Stimulated activated CD8-positive, alpha-beta memory T cell treated with anti-CD3 and anti-CD28 coated beads, Interleukin-7, amount 100 ng/mL, for 48 hours (primary cell): Measurements from ENCODE around the gene IFNA16.
"Not testable (repeated sequence)": the region's sequence is repeated elsewhere in the genome, so short reads cannot be mapped to it uniquely, and the experiment has no call there.

Experiments used
- DNase-seq, 2 donors: peaks; one replicate each; pipeline ENCODE4 v3.0.0-alpha.2; 2020; ENCODE audit warnings: low read depth in 1 of 2; ENCODE audit errors: extremely low read depth in 1 of 2

IFNA16 gene

GRCh38 chr9:21217211-21217610 is at the start of gene IFNA16:
Gene IFNA16 (minus strand): TSS chr9:21217311. CDS start chr9:21217305, 6 bp downstream.
- DNase-seq, result not testable (repeated sequence)

- no peak for DNase-seq
These were observed 48.5 kb upstream of the IFNA16 start for GRCh38 chr9:21265421-21266189.

- no peak for DNase-seq
These were observed 38.6 kb upstream of the IFNA16 start for GRCh38 chr9:21255538-21256212.

- no peak for DNase-seq
These were observed 35.8 kb upstream of the IFNA16 start for GRCh38 chr9:21252721-21253547.

GRCh38 chr9:21251638-21252037 is 34.5 kb upstream of the IFNA16 start:
- no peak for DNase-seq

GRCh38 chr9:21251190-21251589 is 34.1 kb upstream of the IFNA16 start:
- no peak for DNase-seq

GRCh38 chr9:21244836-21245235 is 27.7 kb upstream of the IFNA16 start:
- no peak for DNase-seq

- no peak for DNase-seq
These were observed 22.8 kb upstream of the IFNA16 start, which contains the start of gene IFNA14 for GRCh38 chr9:21239911-21240310. Gene IFNA14 (minus strand): TSS chr9:21240005. CDS start chr9:21239935, 70 bp downstream.

GRCh38 chr9:21236360-21236714 is 19.2 kb upstream of the IFNA16 start:
- not testable (repeated sequence) for DNase-seq

GRCh38 chr9:21235468-21236359 is 18.6 kb upstream of the IFNA16 start:
- DNase-seq, result not testable (repeated sequence)

GRCh38 chr9:21234153-21234687 is 17.1 kb upstream of the IFNA16 start:
- no peak for DNase-seq

- no peak for DNase-seq
These were observed 16.1 kb upstream of the IFNA16 start for GRCh38 chr9:21233258-21233657.

- no peak for DNase-seq
These were observed 11.0 kb upstream of the IFNA16 start, which contains the start of gene IFNA17 for GRCh38 chr9:21228122-21228521. Gene IFNA17 (minus strand): TSS chr9:21228222. CDS start chr9:21228173, 49 bp downstream.

GRCh38 chr9:21213411-21214326 is 3.4 kb downstream of the IFNA16 start:
- not testable (repeated sequence) for DNase-seq

- not testable (repeated sequence) for DNase-seq
These were observed 5.0 kb downstream of the IFNA16 start for GRCh38 chr9:21212160-21212559.

- DNase-seq, result not testable (repeated sequence)
These were observed 6.3 kb downstream of the IFNA16 start for GRCh38 chr9:21210782-21211181.

GRCh38 chr9:21210311-21210710 is 6.8 kb downstream of the IFNA16 start:
- DNase-seq, result no peak

- not testable (repeated sequence) for DNase-seq
These were observed 10.1 kb downstream of the IFNA16 start, which contains the start of gene IFNA10 for GRCh38 chr9:21207043-21207442. Gene IFNA10 (minus strand): TSS chr9:21207143. CDS start chr9:21207097, 46 bp downstream.

GRCh38 chr9:21205204-21205603 is 11.9 kb downstream of the IFNA16 start:
- DNase-seq, result no peak
